ENCODE measurements around the gene MPZL2. TPM values are rescaled to one million over a fixed set of nuclear protein-coding genes. Genes with fewer than 3 reads are reported as not detected.

MPZL2 gene
- total RNA-seq, 1 experiment from 2014 or later = 1.2 TPM

GRCh38 chr11:118304568-118305248 is 40.6 kb upstream of the MPZL2 start, which contains the start of gene CD3E:
CD3E (plus strand) TSS chr11:118304730; CDS start chr11:118304953, 223 bp downstream.
- POLR2A ChIA-PET = no interaction called here

More at GRCh38 chr11:118304568-118305248, 40.6 kb upstream of the MPZL2 start, which contains the start of gene CD3E:
- TF ChIP-seq, protein P1, sequence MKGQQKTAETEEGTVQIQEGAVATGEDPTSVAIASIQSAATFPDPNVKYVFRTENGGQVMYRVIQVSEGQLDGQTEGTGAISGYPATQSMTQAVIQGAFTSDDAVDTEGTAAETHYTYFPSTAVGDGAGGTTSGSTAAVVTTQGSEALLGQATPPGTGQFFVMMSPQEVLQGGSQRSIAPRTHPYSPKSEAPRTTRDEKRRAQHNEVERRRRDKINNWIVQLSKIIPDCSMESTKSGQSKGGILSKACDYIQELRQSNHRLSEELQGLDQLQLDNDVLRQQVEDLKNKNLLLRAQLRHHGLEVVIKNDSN (CRISPR knock-in tag; IDR thresholded peaks at IDR 0.05) = no peak
- TF ChIP-seq CBFB (CRISPR knock-in tag; IDR thresholded peaks at IDR 0.05; ENCODE audit: low read depth) = no peak
- TF ChIP-seq ATF1 (CRISPR knock-in tag; IDR thresholded peaks at IDR 0.05) = no peak
- TF ChIP-seq FOXP1 (CRISPR knock-in tag; IDR thresholded peaks at IDR 0.05; ENCODE audit: borderline replicate concordance) = no peak
- no peak for TF ChIP-seq USF2 (CRISPR knock-in tag; IDR thresholded peaks at IDR 0.05)
- TF ChIP-seq, protein P2, sequence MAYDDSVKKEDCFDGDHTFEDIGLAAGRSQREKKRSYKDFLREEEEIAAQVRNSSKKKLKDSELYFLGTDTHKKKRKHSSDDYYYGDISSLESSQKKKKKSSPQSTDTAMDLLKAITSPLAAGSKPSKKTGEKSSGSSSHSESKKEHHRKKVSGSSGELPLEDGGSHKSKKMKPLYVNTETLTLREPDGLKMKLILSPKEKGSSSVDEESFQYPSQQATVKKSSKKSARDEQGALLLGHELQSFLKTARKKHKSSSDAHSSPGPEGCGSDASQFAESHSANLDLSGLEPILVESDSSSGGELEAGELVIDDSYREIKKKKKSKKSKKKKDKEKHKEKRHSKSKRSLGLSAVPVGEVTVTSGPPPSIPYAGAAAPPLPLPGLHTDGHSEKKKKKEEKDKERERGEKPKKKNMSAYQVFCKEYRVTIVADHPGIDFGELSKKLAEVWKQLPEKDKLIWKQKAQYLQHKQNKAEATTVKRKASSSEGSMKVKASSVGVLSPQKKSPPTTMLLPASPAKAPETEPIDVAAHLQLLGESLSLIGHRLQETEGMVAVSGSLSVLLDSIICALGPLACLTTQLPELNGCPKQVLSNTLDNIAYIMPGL (CRISPR knock-in tag; IDR thresholded peaks at IDR 0.05) = no peak
- TF ChIP-seq, protein P3, sequence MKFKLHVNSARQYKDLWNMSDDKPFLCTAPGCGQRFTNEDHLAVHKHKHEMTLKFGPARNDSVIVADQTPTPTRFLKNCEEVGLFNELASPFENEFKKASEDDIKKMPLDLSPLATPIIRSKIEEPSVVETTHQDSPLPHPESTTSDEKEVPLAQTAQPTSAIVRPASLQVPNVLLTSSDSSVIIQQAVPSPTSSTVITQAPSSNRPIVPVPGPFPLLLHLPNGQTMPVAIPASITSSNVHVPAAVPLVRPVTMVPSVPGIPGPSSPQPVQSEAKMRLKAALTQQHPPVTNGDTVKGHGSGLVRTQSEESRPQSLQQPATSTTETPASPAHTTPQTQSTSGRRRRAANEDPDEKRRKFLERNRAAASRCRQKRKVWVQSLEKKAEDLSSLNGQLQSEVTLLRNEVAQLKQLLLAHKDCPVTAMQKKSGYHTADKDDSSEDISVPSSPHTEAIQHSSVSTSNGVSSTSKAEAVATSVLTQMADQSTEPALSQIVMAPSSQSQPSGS (CRISPR knock-in tag; IDR thresholded peaks at IDR 0.05; ENCODE audit: borderline replicate concordance, low read depth) = no peak
- no peak for TF ChIP-seq ZNF317 (CRISPR knock-in tag; IDR thresholded peaks at IDR 0.05; ENCODE audit: borderline replicate concordance, low read depth)
- TF ChIP-seq ZNF671 (CRISPR knock-in tag; IDR thresholded peaks at IDR 0.05) = no peak
- no peak for TF ChIP-seq CREM (CRISPR knock-in tag; IDR thresholded peaks at IDR 0.05)
- no peak for TF ChIP-seq OVOL2 (CRISPR knock-in tag; IDR thresholded peaks at IDR 0.05; ENCODE audit: borderline replicate concordance)
- TF ChIP-seq ZBTB21 (CRISPR knock-in tag; IDR thresholded peaks at IDR 0.05; ENCODE audit: borderline replicate concordance) = no peak
- TF ChIP-seq, protein P4, sequence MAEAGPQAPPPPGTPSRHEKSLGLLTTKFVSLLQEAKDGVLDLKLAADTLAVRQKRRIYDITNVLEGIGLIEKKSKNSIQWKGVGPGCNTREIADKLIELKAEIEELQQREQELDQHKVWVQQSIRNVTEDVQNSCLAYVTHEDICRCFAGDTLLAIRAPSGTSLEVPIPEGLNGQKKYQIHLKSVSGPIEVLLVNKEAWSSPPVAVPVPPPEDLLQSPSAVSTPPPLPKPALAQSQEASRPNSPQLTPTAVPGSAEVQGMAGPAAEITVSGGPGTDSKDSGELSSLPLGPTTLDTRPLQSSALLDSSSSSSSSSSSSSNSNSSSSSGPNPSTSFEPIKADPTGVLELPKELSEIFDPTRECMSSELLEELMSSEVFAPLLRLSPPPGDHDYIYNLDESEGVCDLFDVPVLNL (CRISPR knock-in tag; IDR thresholded peaks at IDR 0.05; ENCODE audit: borderline replicate concordance, low read depth) = no peak
- no peak for TF ChIP-seq ZNF512 (CRISPR knock-in tag; IDR thresholded peaks at IDR 0.05; ENCODE audit: borderline replicate concordance)
- TF ChIP-seq CTCF (IDR thresholded peaks at IDR 0.05) = no peak
- TF ChIP-seq TP53 (CRISPR knock-in tag; IDR thresholded peaks at IDR 0.05) = no peak
- no peak for TF ChIP-seq MXD4 (CRISPR knock-in tag; IDR thresholded peaks at IDR 0.05; ENCODE audit: borderline replicate concordance)
- TF ChIP-seq, protein P5, sequence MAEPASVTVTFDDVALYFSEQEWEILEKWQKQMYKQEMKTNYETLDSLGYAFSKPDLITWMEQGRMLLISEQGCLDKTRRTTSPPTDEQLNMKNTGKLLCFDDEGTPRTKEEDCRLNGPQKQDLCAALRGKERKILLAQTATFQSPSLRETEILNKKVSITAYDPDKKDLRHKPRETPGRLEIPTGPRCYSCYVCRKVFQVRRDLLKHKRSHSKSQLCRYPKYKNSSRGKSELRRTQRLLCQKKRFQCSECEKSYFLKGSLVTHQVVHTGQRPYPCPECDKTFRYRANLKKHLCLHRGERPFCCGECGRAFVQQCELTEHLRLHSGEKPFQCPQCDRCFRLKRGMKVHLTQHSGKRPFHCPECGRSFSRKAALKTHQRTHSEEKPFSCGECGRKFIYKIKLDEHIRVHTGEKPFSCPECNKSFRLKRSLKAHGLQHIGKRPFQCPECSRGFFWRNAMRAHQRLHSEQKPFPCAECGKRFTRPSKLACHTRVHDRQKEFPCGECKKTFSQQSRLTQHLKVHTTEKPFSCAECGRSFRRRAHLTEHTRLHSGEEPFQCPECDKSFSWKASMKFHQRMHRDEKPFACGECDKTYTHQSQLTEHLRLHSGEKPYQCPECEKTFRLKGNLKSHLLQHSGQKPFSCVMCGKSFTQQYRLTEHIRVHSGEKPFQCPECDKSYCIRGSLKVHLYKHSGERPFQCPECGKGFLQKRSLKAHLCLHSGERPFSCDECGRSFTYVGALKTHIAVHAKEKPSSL (CRISPR knock-in tag; conservative IDR thresholded peaks at IDR 0.05) = no peak
- H3K4me1 Mint-ChIP-seq = peaks cover 5% of the 10 kb centered on the region
- no peaks in the 10 kb centered on the region for H3K36me3 Mint-ChIP-seq
- no peak within 1 kb of the TSS for H3K4me3 Mint-ChIP-seq
- ATAC-seq (no peak), DNase-seq (ENCODE audit: low spot score) (no peak)
- CTCF ChIA-PET = interaction anchor here (1.3 to 2.3 kb wide), 2 partner anchors 9 to 106 kb away, joined by 4 to 10 read pairs; no protein-coding TSS in a partner anchor
- no peak within 1 kb of the TSS for H3K27ac Mint-ChIP-seq
- H3K27me3 Mint-ChIP-seq (ENCODE audit: low read depth) = peaks cover 13% of the 10 kb centered on the region
- H3K9me3 Mint-ChIP-seq = no peaks in the 10 kb centered on the region

Measured in WTC11 (cell line).